ENCODE data around the gene CSF3.

GRCh38 chr17:40058865-40059264 is 43.6 kb downstream of the CSF3 start:
- TF ChIP-seq YY1 (IDR thresholded peaks at IDR 0.05; ENCODE audit: low read depth) (no peak), EGR1 (IDR thresholded peaks at IDR 0.05) (no peak), RAD21 (IDR thresholded peaks at IDR 0.05; ENCODE audit: low read depth) (no peak), CREB1 (IDR thresholded peaks at IDR 0.05; ENCODE audit: low read depth) (no peak), CEBPB (IDR thresholded peaks at IDR 0.05) (no peak), ZBTB7A (IDR thresholded peaks at IDR 0.05; ENCODE audit: low read depth) (no peak), TCF12 (IDR thresholded peaks at IDR 0.05; ENCODE audit: low read depth) (no peak), MAX (IDR thresholded peaks at IDR 0.05) (no peak), NFIC (IDR thresholded peaks at IDR 0.05) (no peak), FOXM1 (IDR thresholded peaks at IDR 0.05; ENCODE audit: borderline replicate concordance, low read depth) (no peak)
- TF ChIP-seq, protein P1, sequence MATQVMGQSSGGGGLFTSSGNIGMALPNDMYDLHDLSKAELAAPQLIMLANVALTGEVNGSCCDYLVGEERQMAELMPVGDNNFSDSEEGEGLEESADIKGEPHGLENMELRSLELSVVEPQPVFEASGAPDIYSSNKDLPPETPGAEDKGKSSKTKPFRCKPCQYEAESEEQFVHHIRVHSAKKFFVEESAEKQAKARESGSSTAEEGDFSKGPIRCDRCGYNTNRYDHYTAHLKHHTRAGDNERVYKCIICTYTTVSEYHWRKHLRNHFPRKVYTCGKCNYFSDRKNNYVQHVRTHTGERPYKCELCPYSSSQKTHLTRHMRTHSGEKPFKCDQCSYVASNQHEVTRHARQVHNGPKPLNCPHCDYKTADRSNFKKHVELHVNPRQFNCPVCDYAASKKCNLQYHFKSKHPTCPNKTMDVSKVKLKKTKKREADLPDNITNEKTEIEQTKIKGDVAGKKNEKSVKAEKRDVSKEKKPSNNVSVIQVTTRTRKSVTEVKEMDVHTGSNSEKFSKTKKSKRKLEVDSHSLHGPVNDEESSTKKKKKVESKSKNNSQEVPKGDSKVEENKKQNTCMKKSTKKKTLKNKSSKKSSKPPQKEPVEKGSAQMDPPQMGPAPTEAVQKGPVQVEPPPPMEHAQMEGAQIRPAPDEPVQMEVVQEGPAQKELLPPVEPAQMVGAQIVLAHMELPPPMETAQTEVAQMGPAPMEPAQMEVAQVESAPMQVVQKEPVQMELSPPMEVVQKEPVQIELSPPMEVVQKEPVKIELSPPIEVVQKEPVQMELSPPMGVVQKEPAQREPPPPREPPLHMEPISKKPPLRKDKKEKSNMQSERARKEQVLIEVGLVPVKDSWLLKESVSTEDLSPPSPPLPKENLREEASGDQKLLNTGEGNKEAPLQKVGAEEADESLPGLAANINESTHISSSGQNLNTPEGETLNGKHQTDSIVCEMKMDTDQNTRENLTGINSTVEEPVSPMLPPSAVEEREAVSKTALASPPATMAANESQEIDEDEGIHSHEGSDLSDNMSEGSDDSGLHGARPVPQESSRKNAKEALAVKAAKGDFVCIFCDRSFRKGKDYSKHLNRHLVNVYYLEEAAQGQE (IDR thresholded peaks at IDR 0.05; ENCODE audit: low read depth): no peak

Measured in Ishikawa (cell line).